Mucosa of rectum (tissue), 2 donors: Measurements from ENCODE around the gene LYSMD3.

Source experiments
- H3K27ac ChIP-seq, 2 donors: one replicate each; pipeline ENCODE4 v1.7.0; 2013; ENCODE audit warnings: inconsistent platforms in 2 of 2, low read depth in 2 of 2, low read length in 2 of 2
- H3K27me3 ChIP-seq, 2 donors: one replicate each; pipeline ENCODE4 v1.7.0; 2013; ENCODE audit warnings: low read length in 2 of 2; ENCODE audit not compliant: control insufficient read depth in 2 of 2, insufficient read depth in 2 of 2
- H3K36me3 ChIP-seq, 2 donors: one replicate each; pipeline ENCODE4 v1.7.0; 2013; ENCODE audit warnings: low read length in 2 of 2; ENCODE audit not compliant: control insufficient read depth in 2 of 2, insufficient read depth in 2 of 2
- H3K4me1 ChIP-seq, 2 donors: one replicate each; pipeline ENCODE4 v1.7.0; 2013; ENCODE audit warnings: low read length in 2 of 2, mild to moderate bottlenecking in 1 of 2; ENCODE audit not compliant: control insufficient read depth in 2 of 2, insufficient read depth in 2 of 2
- H3K4me3 ChIP-seq, 2 donors: one replicate each; pipeline ENCODE4 v1.7.0; 2013; ENCODE audit warnings: low read length in 2 of 2
- H3K9ac ChIP-seq, 2 donors: one replicate each; pipeline ENCODE4 v1.7.0; 2013; ENCODE audit warnings: low read length in 2 of 2, low read depth in 1 of 2, mild to moderate bottlenecking in 1 of 2
- H3K9me3 ChIP-seq, 2 donors: one replicate each; pipeline ENCODE4 v1.7.0; 2013; ENCODE audit warnings: low read length in 2 of 2; ENCODE audit not compliant: control insufficient read depth in 2 of 2
- donor health status: healthy.
- donor health status: Normal muscosa, but diverticular disease.

The LYSMD3 gene

DNA sequence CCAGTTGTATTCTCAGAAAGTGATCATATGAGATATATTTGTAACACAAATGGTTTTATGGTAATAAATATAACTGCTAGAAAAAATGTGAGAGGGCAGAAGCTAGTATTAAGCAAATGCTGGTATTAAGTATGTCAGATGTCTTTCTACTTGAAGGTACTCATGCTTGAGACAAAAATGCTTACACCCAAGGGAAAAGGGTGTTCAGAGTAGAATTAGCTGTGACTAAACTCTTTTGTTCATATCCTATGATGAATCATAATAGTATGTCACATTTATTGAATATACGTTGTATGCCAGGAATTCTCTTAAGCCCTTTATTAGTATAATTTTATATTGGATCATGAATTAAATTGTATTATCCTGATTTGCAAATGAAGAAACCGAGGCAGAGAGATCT, 31.4 kb upstream of the LYSMD3 start:
- Histone ChIP-seq H3K9ac (no peak overlapping the region), H3K27ac (no peak overlapping the region), H3K4me1 (peaks cover 0 to 11% of the 10 kb centered on the region in 2 donors), H3K9me3 (no peaks in the 10 kb centered on the region), H3K4me3 (no peak overlapping the region), H3K27me3 (peaks cover 3 to 8% of the 10 kb centered on the region in 2 donors), H3K36me3 (no peaks in the 10 kb centered on the region)

DNA sequence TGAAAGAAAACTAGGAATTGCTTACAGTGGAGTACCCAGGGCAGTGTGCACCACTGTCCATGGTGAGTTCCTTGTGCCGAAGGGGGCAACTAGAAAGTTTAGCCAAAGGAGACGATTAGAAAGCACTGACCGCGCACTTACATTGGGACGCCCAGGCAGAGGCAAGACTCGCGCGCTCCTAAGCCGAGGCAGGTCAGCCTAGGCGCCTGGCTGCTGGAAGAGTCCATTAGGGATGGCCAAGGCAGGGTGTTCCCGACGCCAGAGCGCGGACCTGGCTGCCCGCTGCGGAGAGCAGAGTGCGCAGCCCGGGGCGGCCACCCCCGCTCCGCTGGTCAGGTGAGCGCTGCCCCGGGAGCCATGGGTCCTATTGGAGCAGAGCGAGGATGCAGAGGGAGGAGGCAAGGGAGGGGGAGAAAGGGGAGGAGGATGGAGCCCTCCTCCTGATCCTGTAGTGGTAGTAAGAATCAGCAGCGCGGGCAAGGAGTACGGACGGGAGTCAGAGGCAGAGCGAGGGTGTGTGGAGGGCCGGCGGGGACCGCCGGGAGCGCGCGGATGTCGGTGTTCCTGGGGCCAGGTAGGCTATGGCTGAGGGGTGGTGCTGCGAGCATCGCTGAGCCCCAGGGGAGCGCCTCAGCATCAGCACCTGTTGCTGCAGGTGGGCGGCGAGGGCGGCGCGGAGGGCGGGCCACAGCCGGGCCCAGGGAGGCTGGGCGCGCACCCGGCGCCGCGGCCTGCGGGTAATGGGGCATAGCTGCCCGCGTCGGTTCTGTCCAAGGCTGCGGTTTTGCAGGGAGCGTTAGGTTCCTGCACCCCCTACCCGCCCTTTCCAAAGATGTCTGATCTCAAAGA, 29.2 kb upstream of the LYSMD3 start, which contains the start of gene ADGRV1:
TSS of gene ADGRV1 (plus strand) at position 454 of the 849 bp plus-strand sequence. CDS start at position 553, 99 bp downstream.
- peaks cover 0 to 11% of the 10 kb centered on the region in 2 donors for H3K4me1 ChIP-seq
- peak within 1 kb of the TSS in 1 of 2 donors; percentile 49 for H3K27ac ChIP-seq
- peaks cover 3 to 8% of the 10 kb centered on the region in 2 donors for H3K27me3 ChIP-seq
- no peaks in the 10 kb centered on the region for H3K36me3 ChIP-seq
- H3K9ac ChIP-seq, result peak within 1 kb of the TSS in 1 of 2 donors; percentile 12
- H3K9me3 ChIP-seq, result no peaks in the 10 kb centered on the region
- H3K4me3 ChIP-seq, result peak within 1 kb of the TSS; percentile 75 to 82

DNA sequence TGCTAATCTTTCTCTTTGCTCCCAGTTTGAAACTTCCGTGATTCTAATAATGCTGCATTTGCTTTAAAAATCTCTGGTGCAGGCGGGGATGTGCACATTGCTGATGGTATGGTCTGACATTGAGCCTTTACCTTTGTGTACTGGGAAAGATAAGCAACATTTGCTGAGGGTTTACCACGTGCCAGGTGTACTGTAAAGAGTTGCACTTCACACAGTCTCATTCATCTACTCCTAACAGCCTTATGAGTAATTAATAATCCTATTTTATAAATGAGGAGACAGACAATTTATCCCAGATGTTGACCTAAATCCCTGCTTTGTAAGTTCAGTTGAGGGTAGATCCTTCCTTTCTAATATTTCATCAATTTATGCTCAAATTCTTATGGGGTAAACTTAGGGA, 28.5 kb upstream of the LYSMD3 start:
- H3K4me1 ChIP-seq, result peaks cover 0 to 11% of the 10 kb centered on the region in 2 donors
- no peaks in the 10 kb centered on the region for H3K9me3 ChIP-seq
- no peaks in the 10 kb centered on the region for H3K36me3 ChIP-seq
- no peak overlapping the region for H3K27ac ChIP-seq
- peak overlapping the region; percentile 75 to 82 for H3K4me3 ChIP-seq
- peak overlapping the region in 1 of 2 donors; percentile 12 for H3K9ac ChIP-seq
- peaks cover 3 to 8% of the 10 kb centered on the region in 2 donors for H3K27me3 ChIP-seq

DNA sequence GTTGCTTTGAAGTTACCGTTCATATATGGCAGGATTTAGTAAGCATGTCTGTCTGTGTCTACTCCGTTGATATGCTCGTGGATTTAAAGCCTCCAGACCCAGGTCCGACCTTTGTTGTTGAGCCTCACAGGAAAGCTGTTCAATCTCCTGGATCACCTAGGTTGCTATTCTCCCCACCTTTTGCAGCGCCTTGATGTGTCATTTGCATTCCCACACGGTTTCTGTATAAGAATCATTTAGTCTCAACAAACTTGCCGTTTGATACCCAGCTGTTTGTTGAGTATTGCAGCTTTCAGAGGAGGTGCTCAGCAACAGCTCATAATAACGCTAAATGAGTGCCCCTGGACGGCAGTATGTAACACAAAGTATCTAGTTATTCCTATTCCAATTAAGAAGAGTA, 28.0 kb upstream of the LYSMD3 start:
- no peak overlapping the region for H3K4me3 ChIP-seq
- H3K9ac ChIP-seq, result no peak overlapping the region
- peaks cover 0 to 11% of the 10 kb centered on the region in 2 donors for H3K4me1 ChIP-seq
- H3K36me3 ChIP-seq, result no peaks in the 10 kb centered on the region
- no peaks in the 10 kb centered on the region for H3K9me3 ChIP-seq
- peaks cover 3 to 8% of the 10 kb centered on the region in 2 donors for H3K27me3 ChIP-seq
- no peak overlapping the region for H3K27ac ChIP-seq

DNA sequence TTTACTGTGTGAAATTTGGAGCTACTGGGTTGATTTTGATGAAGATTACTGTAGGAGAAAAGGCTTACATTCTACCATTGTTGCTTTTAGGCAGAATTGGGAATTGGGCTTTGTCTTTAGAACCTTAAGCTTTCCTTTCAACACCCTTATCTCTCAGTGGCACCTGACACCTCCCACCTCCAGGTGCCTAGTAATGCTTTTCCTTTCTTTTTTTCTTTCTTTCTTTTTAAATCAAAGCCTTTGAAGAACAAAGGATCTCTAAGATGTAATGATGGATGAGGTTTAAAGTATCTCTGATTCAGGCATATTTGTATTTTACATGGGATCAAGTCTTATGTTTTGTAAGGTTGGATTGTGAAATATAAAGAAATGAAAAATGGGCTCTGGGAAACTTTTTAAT, 26.3 kb upstream of the LYSMD3 start:
- Histone ChIP-seq H3K4me3 (no peak overlapping the region), H3K27ac (no peak overlapping the region), H3K27me3 (peaks cover 8% of the 10 kb centered on the region in 2 donors), H3K4me1 (peaks cover 0 to 11% of the 10 kb centered on the region in 2 donors), H3K9me3 (no peaks in the 10 kb centered on the region), H3K36me3 (no peaks in the 10 kb centered on the region), H3K9ac (no peak overlapping the region)

DNA sequence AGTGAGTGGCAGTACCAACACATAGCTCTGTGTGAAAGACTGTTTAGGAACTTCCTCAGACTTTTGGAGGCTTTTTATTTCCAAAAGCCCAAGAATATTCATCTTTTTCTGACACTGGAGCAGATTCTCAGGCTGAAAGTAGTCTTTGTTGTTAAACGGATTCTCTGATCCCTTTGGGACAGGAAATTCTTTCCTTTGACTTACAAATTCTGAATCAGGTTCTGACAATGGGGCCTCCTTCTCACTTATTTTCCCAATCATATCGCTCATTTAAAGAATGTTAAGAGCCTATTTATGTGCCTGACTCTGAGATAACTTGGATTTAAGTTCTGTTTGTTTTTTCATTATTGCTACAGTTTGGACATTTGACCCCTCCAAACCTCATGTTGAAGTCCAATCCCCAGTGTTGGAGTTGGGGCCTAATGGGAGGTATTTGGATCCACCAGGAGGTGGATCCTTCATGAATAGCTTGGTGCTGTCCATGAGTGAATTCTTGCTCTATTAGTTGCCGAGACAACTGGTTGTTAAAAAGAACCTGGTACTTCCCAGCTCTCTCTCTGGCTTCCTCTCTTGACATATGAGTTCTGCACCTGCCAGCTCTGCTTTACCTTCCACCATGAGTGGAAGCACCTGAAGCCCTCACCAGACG, 25.1 kb upstream of the LYSMD3 start:
- H3K27me3 ChIP-seq, result peaks cover 5 to 8% of the 10 kb centered on the region in 2 donors
- H3K27ac ChIP-seq, result no peak overlapping the region
- H3K9ac ChIP-seq, result no peak overlapping the region
- H3K9me3 ChIP-seq, result no peaks in the 10 kb centered on the region
- no peaks in the 10 kb centered on the region for H3K36me3 ChIP-seq
- peaks cover 0 to 11% of the 10 kb centered on the region in 2 donors for H3K4me1 ChIP-seq
- H3K4me3 ChIP-seq, result no peak overlapping the region

DNA sequence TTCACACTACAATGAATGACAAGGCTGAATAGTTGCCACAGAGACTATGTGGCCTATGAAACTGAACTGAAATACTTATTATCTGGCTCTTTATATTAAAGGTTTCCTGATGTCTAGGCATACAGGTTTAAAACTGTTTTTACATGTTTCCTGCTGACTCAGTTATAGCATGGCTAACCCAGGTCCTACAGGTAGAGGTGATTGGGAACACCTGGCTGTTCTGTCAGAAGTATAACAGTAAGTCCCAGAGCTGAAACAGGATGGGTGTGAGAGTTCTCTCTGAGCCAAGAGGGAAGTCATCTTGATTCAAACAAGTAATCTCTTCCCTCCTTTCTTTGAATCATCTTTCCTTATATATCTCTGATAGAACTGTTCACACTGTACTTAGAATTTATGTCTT, 24.3 kb upstream of the LYSMD3 start:
- no peaks in the 10 kb centered on the region for H3K36me3 ChIP-seq
- H3K4me3 ChIP-seq, result no peak overlapping the region
- no peaks in the 10 kb centered on the region for H3K9me3 ChIP-seq
- no peak overlapping the region for H3K27ac ChIP-seq
- peaks cover 0 to 6% of the 10 kb centered on the region in 2 donors for H3K4me1 ChIP-seq
- peaks cover 5 to 8% of the 10 kb centered on the region in 2 donors for H3K27me3 ChIP-seq
- H3K9ac ChIP-seq, result no peak overlapping the region

DNA sequence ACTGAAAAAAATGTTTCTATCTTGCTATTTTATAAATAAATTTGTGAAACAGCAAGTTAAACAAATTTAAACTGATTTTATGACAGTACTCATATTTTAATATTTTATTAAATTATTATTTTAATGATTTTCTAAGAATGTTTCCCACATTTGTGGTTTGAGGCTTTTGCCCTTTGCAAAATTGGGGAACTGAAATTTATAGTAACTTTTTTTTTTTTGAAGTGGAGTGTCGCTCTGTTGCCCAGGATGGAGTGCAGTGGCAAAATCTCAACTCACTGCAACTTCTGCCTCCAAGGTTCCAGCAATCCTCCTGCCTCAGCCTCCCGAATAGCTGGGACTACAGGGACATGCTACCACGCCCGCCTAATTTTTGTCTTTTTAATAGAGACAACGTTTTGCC, 22.0 kb upstream of the LYSMD3 start:
- no peaks in the 10 kb centered on the region for H3K36me3 ChIP-seq
- H3K9me3 ChIP-seq, result no peaks in the 10 kb centered on the region
- peaks cover 0 to 5% of the 10 kb centered on the region in 2 donors for H3K27me3 ChIP-seq
- no peak overlapping the region for H3K27ac ChIP-seq
- peaks cover 4% of the 10 kb centered on the region in 2 donors for H3K4me1 ChIP-seq
- no peak overlapping the region for H3K4me3 ChIP-seq
- no peak overlapping the region for H3K9ac ChIP-seq

DNA sequence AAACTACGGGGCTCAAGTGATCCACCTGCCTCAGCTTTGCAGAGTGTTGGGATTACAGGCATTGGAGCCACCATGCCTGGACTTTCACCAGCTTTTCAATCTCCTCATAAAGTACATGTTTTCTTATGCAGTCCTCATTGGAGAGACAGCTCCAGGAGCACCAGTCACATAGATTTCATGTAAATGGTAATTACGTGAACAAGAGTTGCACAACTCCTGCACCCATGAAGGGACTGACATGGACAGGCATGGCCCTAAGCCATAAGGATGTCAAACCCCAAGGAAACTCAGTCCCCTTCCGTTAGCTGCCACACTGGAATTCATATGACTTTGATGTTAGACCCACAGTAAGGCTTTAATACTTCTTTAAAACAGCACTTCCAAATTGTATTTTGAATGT, 21.6 kb upstream of the LYSMD3 start:
- Histone ChIP-seq H3K4me1 (peaks cover 4% of the 10 kb centered on the region in 2 donors), H3K36me3 (no peaks in the 10 kb centered on the region), H3K9me3 (no peaks in the 10 kb centered on the region), H3K27ac (no peak overlapping the region), H3K9ac (no peak overlapping the region), H3K27me3 (peaks cover 0 to 5% of the 10 kb centered on the region in 2 donors), H3K4me3 (no peak overlapping the region)

DNA sequence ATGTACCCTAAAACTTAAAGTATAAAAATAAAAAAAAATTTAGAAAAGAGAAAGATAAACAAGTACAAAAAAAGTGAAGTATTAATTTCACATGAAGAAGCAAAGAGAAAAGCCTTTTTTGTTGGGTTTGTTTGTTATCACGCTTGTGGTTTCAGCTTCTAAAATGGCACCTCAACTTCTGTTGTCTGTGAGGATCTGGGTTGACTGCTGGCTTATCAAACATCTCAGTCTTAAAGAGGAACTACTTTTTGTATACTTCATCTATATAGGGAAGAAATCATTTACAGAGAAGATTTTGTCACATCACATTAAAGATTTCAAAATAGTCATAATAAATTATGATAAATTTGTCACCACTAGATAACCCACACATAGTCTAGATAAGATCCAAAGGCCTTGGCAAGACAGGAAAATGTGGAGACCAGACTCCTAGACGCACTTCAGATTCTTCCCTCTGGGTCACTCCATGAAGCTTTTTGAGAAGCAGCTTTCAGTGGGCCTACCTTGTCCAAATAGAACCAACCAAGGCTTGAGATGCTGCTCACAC, 20.4 kb upstream of the LYSMD3 start:
- Histone ChIP-seq H3K36me3 (no peaks in the 10 kb centered on the region), H3K27me3 (peaks cover 0 to 5% of the 10 kb centered on the region in 2 donors)

More for the DNA sequence above, 20.4 kb upstream of the LYSMD3 start:
- Histone ChIP-seq H3K9ac (no peak overlapping the region), H3K9me3 (no peaks in the 10 kb centered on the region), H3K4me1 (peaks cover 4% of the 10 kb centered on the region in 2 donors), H3K4me3 (no peak overlapping the region), H3K27ac (no peak overlapping the region)
